K562 (cell line): ENCODE measurements around the gene ISG20L2. TPM values are rescaled to one million over a fixed set of nuclear protein-coding genes. Genes with fewer than 3 reads are reported as not detected.

Experiments
- ADNP ChIP-seq: fragments of 200-800 bp; sonication (Bioruptor generic); IDR thresholded peaks from 2 replicates; pipeline ENCODE4 v1.6.1; 2016; ENCODE audit warnings: missing genetic modification characterization, missing compliant biosample characterization
- ATF3 ChIP-seq, 2 experiments: fragments of 450-650 bp in 1 of 2; sonication (generic) in 1 of 2; formaldehyde crosslinking in 1 of 2; IDR thresholded peaks in 1 of 2; conservative IDR thresholded peaks in 1 of 2; 2 replicates each; pipeline versions ENCODE4 v1.6.1 to v1.8.1; 2016 to 2023; ENCODE audit warnings: mild to moderate bottlenecking in 2 of 2, moderate library complexity in 2 of 2, inconsistent platforms in 1 of 2, missing genetic modification reagents in 1 of 2
- ATF7 ChIP-seq: fragments of 450-650 bp; IDR thresholded peaks from 2 replicates; pipeline ENCODE4 v1.7.1; 2014; ENCODE audit warnings: mild to moderate bottlenecking, moderate library complexity
- BRF1 ChIP-seq: IDR thresholded peaks from 3 replicates; pipeline ENCODE4 v1.6.1; 2011; ENCODE audit warnings: borderline replicate concordance, mild to moderate bottlenecking; ENCODE audit not compliant: insufficient read length; ENCODE audit errors: extremely low read depth
- CAMTA2 ChIP-seq: fragments of 250-450 bp; sonication (Bioruptor Pico); conservative IDR thresholded peaks from 2 replicates; pipeline ENCODE4 v1.5.1; 2022
- DPF2 ChIP-seq: fragments of 450-650 bp; IDR thresholded peaks from 2 replicates; pipeline ENCODE4 v1.6.1; 2016
- MEF2A ChIP-seq: IDR thresholded peaks from 2 replicates; pipeline ENCODE4 v1.6.1; 2011; ENCODE audit warnings: low read depth, mild to moderate bottlenecking, low read length, moderate library complexity; ENCODE audit not compliant: control insufficient read depth
- SOX6 ChIP-seq: fragments of 450-650 bp; IDR thresholded peaks from 2 replicates; pipeline ENCODE4 v1.6.1; 2014; ENCODE audit warnings: mild to moderate bottlenecking
- SREBF1 ChIP-seq: fragments of 150-350 bp; IDR thresholded peaks from 2 replicates; pipeline ENCODE4 v1.6.1; 2014; ENCODE audit warnings: antibody characterized with exemption, low read depth, low read length, borderline replicate concordance
- ZKSCAN8 ChIP-seq: fragments of 200-800 bp; sonication (Bioruptor generic); IDR thresholded peaks from 2 replicates; pipeline ENCODE4 v1.6.1; 2016; ENCODE audit warnings: missing genetic modification characterization, missing compliant biosample characterization
- ZNF140 ChIP-seq: fragments of 250-450 bp; sonication (Bioruptor Pico); IDR thresholded peaks from 2 replicates; pipeline ENCODE4 v1.8.0; 2021; ENCODE audit warnings: moderate library complexity, mild to moderate bottlenecking, inconsistent platforms
- ZNF830 ChIP-seq: fragments of 250-450 bp; sonication (Bioruptor Pico); IDR thresholded peaks from 2 replicates; pipeline ENCODE4 v1.5.0; 2021; ENCODE audit warnings: mild to moderate bottlenecking
- polyA plus RNA-seq, 8 experiments: library from polyadenylated mRNA; depleted of rRNA in 4 of 8; stranded (reverse) in 5 of 8; unstranded in 3 of 8; fragments of >200 nt; fragmentation: Nextera tagmentation in 2 of 8; fragmentation: Illumina TruSeq in 1 of 8; extraction: Ambion mirVana in 2 of 8; extraction: Trizol in 1 of 8; gene quantifications; 2 replicates each; pipeline versions ENCODE4 v1.2.1 to v1.2.3, GENCODE V29; 2011 to 2014; ENCODE audit warnings: inconsistent platforms in 1 of 8, missing spikeins in 1 of 8
- total RNA-seq, 7 experiments: library from RNA; depleted of rRNA in 6 of 7; stranded (reverse); fragments of >200 nt in 6 of 7; fragmentation: Illumina TruSeq in 2 of 7; extraction: Trizol in 2 of 7; gene quantifications; 2 replicates each; pipeline versions ENCODE4 v1.2.1 to v1.2.3, GENCODE V29; 2011 to 2021; ENCODE audit warnings: low replicate concordance in 1 of 7
- TF ChIP-seq, protein P1 (sequence below): fragments of 450-650 bp; IDR thresholded peaks from 2 replicates; pipeline ENCODE4 v1.6.1; 2018; ENCODE audit warnings: mild to moderate bottlenecking, low read depth; ENCODE audit not compliant: partially characterized antibody
- TF ChIP-seq, protein P2 (sequence below): fragments of 450-650 bp; IDR thresholded peaks from 2 replicates; pipeline ENCODE4 v1.6.1; 2016; ENCODE audit warnings: mild to moderate bottlenecking
- TF ChIP-seq, protein P3 (sequence below): sonication (generic); formaldehyde crosslinking; IDR thresholded peaks from 2 replicates; pipeline ENCODE4 v1.8.0; 2022; ENCODE audit warnings: missing genetic modification reagents, mild to moderate bottlenecking, moderate library complexity, borderline replicate concordance
- TF ChIP-seq, protein P4 (sequence below): fragments of 450-650 bp; formaldehyde crosslinking; IDR thresholded peaks from 2 replicates; pipeline ENCODE4 v1.4.0; 2020; ENCODE audit warnings: mild to moderate bottlenecking
- TF ChIP-seq, protein P5 (sequence below): sonication (generic); IDR thresholded peaks from 2 replicates; pipeline ENCODE4 v1.6.1; 2016
- TF ChIP-seq, protein P6 (sequence below), 2 experiments: fragments of 450-650 bp in 1 of 2; sonication (generic) in 1 of 2; formaldehyde crosslinking; conservative IDR thresholded peaks; 2 replicates each; pipeline versions ENCODE4 v1.4.0 to v1.8.1; 2020 to 2022; ENCODE audit warnings: mild to moderate bottlenecking in 1 of 2, missing genetic modification reagents in 1 of 2

The ISG20L2 gene
- total and polyA plus RNA-seq, 9 of the 15 experiments (the other 6 are each of a cell fraction or from before 2014, with no cell fraction given): 21.3 to 130 (median 50.3) TPM

GRCh38 chr1:156673387-156674121 lies 55.0 kb downstream of the ISG20L2 start (continued):
- TF ChIP-seq, protein P1, sequence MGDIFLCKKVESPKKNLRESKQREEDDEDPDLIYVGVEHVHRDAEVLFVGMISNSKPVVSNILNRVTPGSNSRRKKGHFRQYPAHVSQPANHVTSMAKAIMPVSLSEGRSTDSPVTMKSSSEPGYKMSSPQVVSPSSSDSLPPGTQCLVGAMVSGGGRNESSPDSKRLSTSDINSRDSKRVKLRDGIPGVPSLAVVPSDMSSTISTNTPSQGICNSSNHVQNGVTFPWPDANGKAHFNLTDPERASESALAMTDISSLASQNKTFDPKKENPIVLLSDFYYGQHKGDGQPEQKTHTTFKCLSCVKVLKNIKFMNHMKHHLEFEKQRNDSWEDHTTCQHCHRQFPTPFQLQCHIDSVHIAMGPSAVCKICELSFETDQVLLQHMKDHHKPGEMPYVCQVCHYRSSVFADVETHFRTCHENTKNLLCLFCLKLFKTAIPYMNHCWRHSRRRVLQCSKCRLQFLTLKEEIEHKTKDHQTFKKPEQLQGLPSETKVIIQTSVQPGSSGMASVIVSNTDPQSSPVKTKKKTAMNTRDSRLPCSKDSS: no peak
- TF ChIP-seq, protein P2, sequence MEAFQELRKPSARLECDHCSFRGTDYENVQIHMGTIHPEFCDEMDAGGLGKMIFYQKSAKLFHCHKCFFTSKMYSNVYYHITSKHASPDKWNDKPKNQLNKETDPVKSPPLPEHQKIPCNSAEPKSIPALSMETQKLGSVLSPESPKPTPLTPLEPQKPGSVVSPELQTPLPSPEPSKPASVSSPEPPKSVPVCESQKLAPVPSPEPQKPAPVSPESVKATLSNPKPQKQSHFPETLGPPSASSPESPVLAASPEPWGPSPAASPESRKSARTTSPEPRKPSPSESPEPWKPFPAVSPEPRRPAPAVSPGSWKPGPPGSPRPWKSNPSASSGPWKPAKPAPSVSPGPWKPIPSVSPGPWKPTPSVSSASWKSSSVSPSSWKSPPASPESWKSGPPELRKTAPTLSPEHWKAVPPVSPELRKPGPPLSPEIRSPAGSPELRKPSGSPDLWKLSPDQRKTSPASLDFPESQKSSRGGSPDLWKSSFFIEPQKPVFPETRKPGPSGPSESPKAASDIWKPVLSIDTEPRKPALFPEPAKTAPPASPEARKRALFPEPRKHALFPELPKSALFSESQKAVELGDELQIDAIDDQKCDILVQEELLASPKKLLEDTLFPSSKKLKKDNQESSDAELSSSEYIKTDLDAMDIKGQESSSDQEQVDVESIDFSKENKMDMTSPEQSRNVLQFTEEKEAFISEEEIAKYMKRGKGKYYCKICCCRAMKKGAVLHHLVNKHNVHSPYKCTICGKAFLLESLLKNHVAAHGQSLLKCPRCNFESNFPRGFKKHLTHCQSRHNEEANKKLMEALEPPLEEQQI: no peak
- TF ChIP-seq CAMTA2 (no peak), BRF1 (no peak), ZKSCAN8 (CRISPR knock-in tag) (no peak), SOX6 (0 out of 2 replicates have a peak, but pooled peaks have one; percentile 54), DPF2 (peak; percentile 41; the same call in 1 of the 2 replicates), ZNF830 (no peak), ADNP (tag) (no peak), MEF2A (no peak), ATF7 (peak; percentile 79; the same call in 1 of the 2 replicates), SREBF1 (no peak), ATF3 (IDR thresholded peaks at IDR 0.05) (peak; percentile 89), ATF3 (CRISPR knock-in tag; conservative IDR thresholded peaks at IDR 0.05) (no peak), ZNF140 (CRISPR knock-in tag) (no peak)
- TF ChIP-seq, protein P3, sequence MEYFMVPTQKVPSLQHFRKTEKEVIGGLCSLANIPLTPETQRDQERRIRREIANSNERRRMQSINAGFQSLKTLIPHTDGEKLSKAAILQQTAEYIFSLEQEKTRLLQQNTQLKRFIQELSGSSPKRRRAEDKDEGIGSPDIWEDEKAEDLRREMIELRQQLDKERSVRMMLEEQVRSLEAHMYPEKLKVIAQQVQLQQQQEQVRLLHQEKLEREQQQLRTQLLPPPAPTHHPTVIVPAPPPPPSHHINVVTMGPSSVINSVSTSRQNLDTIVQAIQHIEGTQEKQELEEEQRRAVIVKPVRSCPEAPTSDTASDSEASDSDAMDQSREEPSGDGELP (CRISPR knock-in tag): 0 out of 2 replicates have a peak, but pooled peaks have one; percentile 35
- TF ChIP-seq, protein P4, sequence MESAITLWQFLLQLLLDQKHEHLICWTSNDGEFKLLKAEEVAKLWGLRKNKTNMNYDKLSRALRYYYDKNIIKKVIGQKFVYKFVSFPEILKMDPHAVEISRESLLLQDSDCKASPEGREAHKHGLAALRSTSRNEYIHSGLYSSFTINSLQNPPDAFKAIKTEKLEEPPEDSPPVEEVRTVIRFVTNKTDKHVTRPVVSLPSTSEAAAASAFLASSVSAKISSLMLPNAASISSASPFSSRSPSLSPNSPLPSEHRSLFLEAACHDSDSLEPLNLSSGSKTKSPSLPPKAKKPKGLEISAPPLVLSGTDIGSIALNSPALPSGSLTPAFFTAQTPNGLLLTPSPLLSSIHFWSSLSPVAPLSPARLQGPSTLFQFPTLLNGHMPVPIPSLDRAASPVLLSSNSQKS: no peak
- TF ChIP-seq, protein P5, sequence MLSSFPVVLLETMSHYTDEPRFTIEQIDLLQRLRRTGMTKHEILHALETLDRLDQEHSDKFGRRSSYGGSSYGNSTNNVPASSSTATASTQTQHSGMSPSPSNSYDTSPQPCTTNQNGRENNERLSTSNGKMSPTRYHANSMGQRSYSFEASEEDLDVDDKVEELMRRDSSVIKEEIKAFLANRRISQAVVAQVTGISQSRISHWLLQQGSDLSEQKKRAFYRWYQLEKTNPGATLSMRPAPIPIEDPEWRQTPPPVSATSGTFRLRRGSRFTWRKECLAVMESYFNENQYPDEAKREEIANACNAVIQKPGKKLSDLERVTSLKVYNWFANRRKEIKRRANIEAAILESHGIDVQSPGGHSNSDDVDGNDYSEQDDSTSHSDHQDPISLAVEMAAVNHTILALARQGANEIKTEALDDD: no peak
- TF ChIP-seq, protein P6, sequence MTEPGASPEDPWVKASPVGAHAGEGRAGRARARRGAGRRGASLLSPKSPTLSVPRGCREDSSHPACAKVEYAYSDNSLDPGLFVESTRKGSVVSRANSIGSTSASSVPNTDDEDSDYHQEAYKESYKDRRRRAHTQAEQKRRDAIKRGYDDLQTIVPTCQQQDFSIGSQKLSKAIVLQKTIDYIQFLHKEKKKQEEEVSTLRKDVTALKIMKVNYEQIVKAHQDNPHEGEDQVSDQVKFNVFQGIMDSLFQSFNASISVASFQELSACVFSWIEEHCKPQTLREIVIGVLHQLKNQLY (CRISPR knock-in tag; conservative IDR thresholded peaks at IDR 0.05): no peak
